Esophagus squamous epithelium (tissue), 5 donors: ENCODE measurements around the gene GGT7. TPM values are rescaled to one million over a fixed set of nuclear protein-coding genes. Genes with fewer than 3 reads are reported as not detected.
A peak's percentile ranks its signal among the peaks of the same experiment; 100 is the strongest.

Experiments used
- DNase-seq: peaks from one replicate; lab custom pipeline; 2025; lab: John Stamatoyannopoulos, UW
- H3K27ac ChIP-seq, 4 donors: fragments of 200-600 bp; sonication (generic); one replicate each; pipeline ENCODE4 v1.5.1; 2016 to 2019; ENCODE audit warnings: mild to moderate bottlenecking in 1 of 4
- H3K27me3 ChIP-seq, 4 donors: fragments of 200-600 bp; sonication (generic); 1 replicate in 3 of 4; 2 replicates in 1 of 4; pipeline versions ENCODE4 v1.5.1 to v1.6.0; 2017 to 2021; ENCODE audit warnings: antibody characterized with exemption in 1 of 4
- H3K36me3 ChIP-seq, 3 donors: fragments of 200-600 bp; sonication (generic); one replicate each; pipeline ENCODE4 v1.5.1; 2016 to 2019
- H3K4me1 ChIP-seq, 3 donors: fragments of 200-600 bp; sonication (generic); one replicate each; pipeline ENCODE4 v1.5.1; 2017 to 2019
- H3K4me3 ChIP-seq, 4 donors: fragments of 200-600 bp; sonication (generic); 1 replicate in 3 of 4; 2 replicates in 1 of 4; pipeline ENCODE4 v1.5.1; 2016 to 2019; ENCODE audit warnings: mild to moderate bottlenecking in 2 of 4, moderate library complexity in 1 of 4
- H3K9me3 ChIP-seq, 3 donors: fragments of 200-600 bp; sonication (generic); one replicate each; pipeline ENCODE4 v1.5.1; 2016 to 2019
- CTCF ChIP-seq, 6 experiments: fragments of 450-650 bp in 4 of 6; fragments of 200-600 bp in 2 of 6; sonication (generic) in 2 of 6; IDR thresholded peaks; one replicate each; pipeline ENCODE4 v1.5.1; 2016 to 2019; ENCODE audit warnings: antibody characterized with exemption in 6 of 6, mild to moderate bottlenecking in 4 of 6, moderate library complexity in 4 of 6
- POLR2A ChIP-seq, 4 donors: fragments of 450-650 bp; IDR thresholded peaks; one replicate each; pipeline ENCODE4 v1.6.1; 2017; ENCODE audit warnings: antibody characterized with exemption in 4 of 4, mild to moderate bottlenecking in 4 of 4, moderate library complexity in 3 of 4
- WGBS, 2 donors: methylation state at CpG; one replicate each; pipeline ENCODE4 v1.1.5; 2018; 5-methylcytosine and 5-hydroxymethylcytosine counted together
- intact Hi-C: fragments of 100-400 bp; cut with DNase I; formaldehyde crosslinking; loops from one replicate; pipeline ENCODE4 v1.15.0; 2022
- total RNA-seq, 4 donors: library from RNA; depleted of rRNA; stranded (reverse); fragments of >200 nt; gene quantifications; one replicate each; pipeline ENCODE4 v1.1.0, GENCODE V29; 2016
- donor health status: DM: yes; HTN: yes; CAD: no.

The GGT7 gene
- total RNA-seq, 4 donors from 2014 or later: 1.8 to 8.2 (median 5.1) TPM

GRCh38 chr20:34871320-34871926, 1.2 kb downstream of the GGT7 start:
- 87 to 94% methylated on average over 5 to 7 of the region's 7 CpGs for WGBS, 2 donors
- peaks cover 12 to 52% (median 29%) of the 10 kb centered on the region in 3 donors for H3K4me1 ChIP-seq
- peak overlapping the region in 2 of 4 donors; percentile 74 to 89 for H3K4me3 ChIP-seq
- intact Hi-C loops: loop anchor here (5.0 to 10.0 kb wide), 2 partner anchors 86 to 223 kb away; partner anchors contain the start of genes GSS, MYH7B and TRPC4AP
- H3K9me3 ChIP-seq: no peaks in the 10 kb centered on the region
- no peaks in the 10 kb centered on the region for H3K36me3 ChIP-seq
- H3K27ac ChIP-seq: no peak overlapping the region
- TF ChIP-seq POLR2A (IDR thresholded peaks at IDR 0.05): no peak
- no peak for TF ChIP-seq CTCF (IDR thresholded peaks at IDR 0.05)
- DNase-seq: no peak
- no peaks in the 10 kb centered on the region for H3K27me3 ChIP-seq

GRCh38 chr20:34864216-34864615, 8.4 kb downstream of the GGT7 start:
- WGBS, 2 donors: 89 to 94% methylated on average over 5 of the region's 5 CpGs
- intact Hi-C loops: no loop called here
- H3K9me3 ChIP-seq: no peaks in the 10 kb centered on the region

GRCh38 chr20:34863421-34863965, 9.2 kb downstream of the GGT7 start:
- H3K27ac ChIP-seq: no peak overlapping the region
- peaks cover 0 to 24% (median 0%) of the 10 kb centered on the region in 3 donors for H3K36me3 ChIP-seq
- H3K27me3 ChIP-seq: no peaks in the 10 kb centered on the region
- no peak for DNase-seq
- intact Hi-C loops: no loop called here
- H3K9me3 ChIP-seq: no peaks in the 10 kb centered on the region
- H3K4me1 ChIP-seq: peaks cover 0 to 9% (median 0%) of the 10 kb centered on the region in 3 donors
- H3K4me3 ChIP-seq: no peak overlapping the region
- TF ChIP-seq POLR2A (IDR thresholded peaks at IDR 0.05) (no peak), CTCF (IDR thresholded peaks at IDR 0.05) (no peak)
- 84 to 88% methylated on average over 8 to 21 of the region's 32 CpGs for WGBS, 2 donors

More at GRCh38 chr20:34864216-34864615, 8.4 kb downstream of the GGT7 start:
- Histone ChIP-seq H3K36me3 (peaks cover 0 to 17% (median 0%) of the 10 kb centered on the region in 3 donors), H3K27me3 (no peaks in the 10 kb centered on the region), H3K4me3 (no peak overlapping the region), H3K27ac (no peak overlapping the region), H3K4me1 (peaks cover 0 to 9% (median 0%) of the 10 kb centered on the region in 3 donors)
- TF ChIP-seq CTCF (IDR thresholded peaks at IDR 0.05) (no peak), POLR2A (IDR thresholded peaks at IDR 0.05) (no peak)
- DNase-seq: no peak

- no peaks in the 10 kb centered on the region for H3K27me3 ChIP-seq
- intact Hi-C loops: no loop called here
- peaks cover 0 to 24% (median 0%) of the 10 kb centered on the region in 3 donors for H3K36me3 ChIP-seq
- no peaks in the 10 kb centered on the region for H3K9me3 ChIP-seq
- DNase-seq: no peak
- WGBS, 2 donors: 95 to 100% methylated on average over 3 to 5 of the region's 12 CpGs
- H3K4me1 ChIP-seq: peaks cover 0 to 9% (median 0%) of the 10 kb centered on the region in 3 donors
- no peak overlapping the region for H3K27ac ChIP-seq
- TF ChIP-seq CTCF (IDR thresholded peaks at IDR 0.05) (no peak), POLR2A (IDR thresholded peaks at IDR 0.05) (no peak)
- H3K4me3 ChIP-seq: no peak overlapping the region
These were observed 9.9 kb downstream of the GGT7 start for GRCh38 chr20:34862724-34863123.

GRCh38 chr20:34861386-34862084, 11.1 kb downstream of the GGT7 start:
- TF ChIP-seq POLR2A (IDR thresholded peaks at IDR 0.05) (no peak), CTCF (IDR thresholded peaks at IDR 0.05) (no peak)
- H3K4me1 ChIP-seq: peaks cover 0 to 9% (median 0%) of the 10 kb centered on the region in 3 donors
- H3K4me3 ChIP-seq: no peak overlapping the region
- H3K9me3 ChIP-seq: no peaks in the 10 kb centered on the region
- H3K36me3 ChIP-seq: peaks cover 0 to 31% (median 0%) of the 10 kb centered on the region in 3 donors
- no peak overlapping the region for H3K27ac ChIP-seq
- 73 to 91% methylated on average over 2 to 5 of the region's 7 CpGs for WGBS, 2 donors
- intact Hi-C loops: no loop called here
- no peak for DNase-seq
- no peaks in the 10 kb centered on the region for H3K27me3 ChIP-seq
